Effector CD4-positive, alpha-beta T cell (primary cell): ENCODE results near the gene ORC6.

Experiments
- DNase-seq: peaks from one replicate; pipeline ENCODE4 v3.0.0-alpha.2; 2020

ORC6 gene

DNA sequence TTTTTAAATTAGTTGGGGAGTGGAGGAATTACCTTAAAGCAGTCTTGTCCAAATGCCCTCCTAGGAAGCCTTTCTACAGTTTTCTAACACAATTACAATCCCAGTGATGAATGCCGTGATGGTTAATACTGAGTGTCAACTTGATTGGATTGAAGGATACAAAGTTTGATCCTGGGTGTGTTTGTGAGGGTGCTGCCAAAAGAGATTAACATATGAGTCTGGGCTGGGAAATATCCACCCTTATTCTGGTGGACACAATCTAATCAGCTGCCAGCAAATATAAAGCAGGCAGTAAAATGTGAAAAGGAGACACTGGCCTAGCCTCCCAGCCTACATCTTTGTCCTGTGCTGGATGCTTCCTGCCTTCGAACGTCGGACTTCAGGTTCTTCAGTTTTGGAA, 12.2 kb downstream of the ORC6 start:
- no peak for DNase-seq

DNA sequence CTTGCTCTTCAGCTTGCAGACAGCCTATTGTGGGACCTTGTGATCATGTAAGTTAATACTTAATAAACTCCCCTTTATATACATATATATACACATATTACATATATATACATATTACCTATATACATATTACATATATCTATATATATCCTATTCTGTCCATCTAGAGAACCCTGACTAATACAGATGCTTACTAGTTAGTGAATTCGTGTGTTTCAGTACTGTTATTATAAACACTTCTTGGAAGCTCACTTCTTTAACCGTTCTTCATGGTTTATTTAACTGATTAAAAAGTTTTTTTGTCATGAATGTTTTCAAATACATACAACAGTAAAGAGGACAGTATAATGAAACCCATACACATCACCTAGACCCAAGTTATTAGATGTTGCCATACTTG, 12.6 kb downstream of the ORC6 start:
- DNase-seq = no peak

DNA sequence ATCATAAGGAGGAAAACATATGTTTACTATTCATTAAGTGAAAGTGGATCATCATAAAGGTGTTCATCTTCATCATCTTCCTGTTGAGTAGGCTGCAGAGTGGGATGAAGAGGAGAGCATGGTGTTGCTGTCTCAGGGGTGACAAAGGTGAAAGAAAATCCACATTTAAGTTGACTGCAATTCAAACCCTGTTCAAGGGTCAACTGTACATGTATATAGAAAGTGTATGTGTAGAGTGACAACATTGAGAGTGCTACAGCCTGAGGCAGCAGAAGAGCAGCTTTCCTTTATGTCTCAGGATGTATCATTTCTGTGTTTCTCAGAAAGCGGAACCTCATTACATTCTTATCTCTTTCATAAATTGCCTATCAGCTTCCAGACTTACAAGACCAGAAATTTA, 17.2 kb downstream of the ORC6 start:
- DNase-seq = no peak

DNA sequence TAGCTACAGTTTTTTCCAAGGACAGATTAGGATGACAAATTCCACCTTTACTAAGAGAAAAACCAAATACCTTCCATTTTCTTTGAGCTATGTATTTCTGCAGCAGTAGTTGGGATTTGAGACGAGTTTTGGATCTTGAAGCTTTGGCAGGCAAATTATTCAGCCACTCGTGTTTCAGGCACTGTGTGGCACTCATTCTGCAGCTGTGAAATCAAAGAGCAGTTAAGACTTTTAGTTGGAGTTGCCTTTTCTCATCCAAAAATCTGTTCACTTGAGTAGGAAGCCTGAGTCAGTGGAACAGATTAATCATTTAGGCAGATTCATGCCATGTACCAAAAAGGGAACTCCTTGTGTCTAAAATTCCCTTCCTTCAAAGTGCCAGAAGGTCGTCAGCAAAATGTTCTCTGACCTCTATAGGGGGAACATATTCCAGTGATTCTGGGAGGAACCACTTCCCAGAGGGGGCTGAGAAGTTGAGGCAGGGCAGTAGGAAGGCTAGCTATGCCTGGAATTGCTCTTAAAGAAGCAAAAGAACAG, 20.1 kb downstream of the ORC6 start:
- DNase-seq = no peak

DNA sequence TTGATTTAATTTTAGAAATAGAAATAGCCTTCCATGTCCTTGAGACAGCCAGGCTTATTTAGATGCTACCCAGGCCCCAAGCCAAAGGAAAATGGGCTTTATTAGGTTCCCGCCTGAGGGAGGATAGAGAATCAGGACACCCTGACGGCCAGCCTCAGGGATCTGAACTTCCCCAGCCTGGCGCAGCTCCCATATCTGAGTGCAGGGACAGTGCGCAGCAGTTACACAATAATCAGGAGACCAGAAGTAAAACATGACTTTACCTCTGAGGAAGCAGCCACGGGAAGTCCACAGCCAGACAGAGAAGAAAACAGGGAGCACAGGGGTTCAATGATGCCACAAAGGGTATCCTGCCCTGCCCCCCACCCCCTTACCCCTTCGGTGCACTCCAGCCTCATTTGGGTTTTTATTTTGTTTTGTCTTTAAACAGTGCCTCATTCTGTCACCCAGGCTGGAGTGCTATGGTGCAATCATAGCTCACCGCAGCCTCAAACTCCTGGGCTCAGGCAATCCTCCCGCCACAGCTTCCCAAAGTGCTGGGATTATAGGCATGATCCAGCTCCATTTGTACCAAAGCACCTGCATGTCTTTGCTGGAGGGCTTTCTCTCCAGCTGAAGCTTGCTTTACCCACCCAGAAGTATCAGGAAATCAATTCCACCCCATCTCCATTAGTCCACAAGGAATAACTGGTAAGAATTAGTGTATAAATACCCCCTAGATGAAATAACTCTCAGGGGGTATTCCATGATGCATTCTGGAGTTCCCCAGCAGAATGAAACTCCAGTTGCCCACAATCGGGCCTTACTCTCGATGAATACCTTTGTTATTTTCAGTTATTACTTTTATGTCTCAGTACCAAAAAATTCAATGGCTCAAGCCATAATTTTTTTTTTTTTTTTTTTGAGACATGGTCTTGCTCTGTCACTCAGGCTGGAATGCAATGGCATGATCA, 21.9 kb downstream of the ORC6 start:
- DNase-seq = no peak

DNA sequence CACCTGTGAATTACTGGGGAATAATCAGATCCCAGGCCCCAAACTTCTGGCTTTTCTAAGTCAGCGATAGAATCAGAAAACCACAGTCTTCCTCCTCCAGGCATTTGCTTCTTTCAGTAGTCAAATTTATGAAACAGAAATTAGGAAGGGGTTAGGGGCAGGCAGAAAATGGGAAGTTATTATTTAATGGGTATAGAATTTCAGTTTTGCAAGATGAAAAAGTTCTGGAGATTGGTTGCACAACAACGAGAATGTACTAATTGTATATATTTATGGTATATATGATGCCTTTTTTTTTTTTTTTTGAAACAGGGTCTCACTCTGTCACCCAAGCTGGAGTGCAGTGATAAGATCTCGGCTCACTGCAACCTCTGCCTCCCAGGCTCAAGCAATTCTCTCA, 23.5 kb downstream of the ORC6 start:
- no peak for DNase-seq

DNA sequence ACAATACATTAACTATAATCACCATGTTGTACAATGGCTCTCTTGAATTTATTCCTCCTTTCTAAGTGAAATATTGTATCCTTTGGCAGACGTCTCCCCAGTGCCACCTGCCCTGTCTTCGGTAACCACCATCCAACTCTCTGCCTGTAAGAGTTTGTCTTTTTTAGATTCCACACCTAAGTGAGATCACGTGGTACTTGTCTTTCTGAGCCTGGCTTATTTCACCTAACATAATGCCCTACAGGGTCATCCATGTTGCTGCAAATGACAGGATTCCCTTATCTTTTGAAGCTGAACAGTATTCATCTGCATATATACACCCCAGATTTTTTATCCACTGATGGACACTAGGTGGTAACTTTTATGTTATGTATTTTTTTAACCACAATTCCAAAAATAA, 24.2 kb downstream of the ORC6 start:
- no peak for DNase-seq

DNA sequence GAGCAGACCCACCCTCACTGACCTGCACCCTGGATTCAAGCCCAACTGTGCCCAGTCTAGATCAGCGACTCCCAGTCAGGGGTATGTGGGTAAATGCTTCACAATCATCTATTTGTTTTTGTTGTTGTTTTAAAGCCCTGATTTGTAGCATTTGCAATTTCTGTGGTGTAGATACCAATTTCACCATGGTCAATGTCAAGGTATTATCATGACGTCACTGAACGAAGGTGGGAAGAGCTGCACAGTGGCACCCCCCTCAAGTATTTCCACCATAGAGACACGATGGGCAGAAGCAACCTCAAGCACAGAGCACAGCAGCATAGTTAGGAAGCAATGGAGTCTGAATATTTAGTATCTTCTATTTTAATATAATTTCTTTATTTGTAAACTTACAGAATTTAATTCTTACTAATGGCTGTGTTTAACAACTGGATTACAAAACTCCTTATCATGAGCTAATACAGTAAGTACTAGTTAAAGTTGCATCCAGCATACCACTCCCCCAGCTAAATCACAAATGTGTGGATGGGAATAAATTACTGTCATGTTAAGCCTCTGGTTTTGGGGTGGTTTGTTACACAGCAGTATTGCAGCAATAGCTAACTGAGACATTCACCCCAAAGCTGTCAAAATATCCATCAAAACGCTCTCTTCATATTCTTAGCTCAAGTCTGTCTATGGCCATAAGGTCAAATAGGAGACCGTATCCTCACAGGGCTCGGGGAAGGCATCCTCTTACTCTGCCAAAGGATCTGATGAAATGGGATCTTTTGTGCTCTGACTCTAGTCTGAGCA, 25.5 kb downstream of the ORC6 start:
- no peak for DNase-seq

DNA sequence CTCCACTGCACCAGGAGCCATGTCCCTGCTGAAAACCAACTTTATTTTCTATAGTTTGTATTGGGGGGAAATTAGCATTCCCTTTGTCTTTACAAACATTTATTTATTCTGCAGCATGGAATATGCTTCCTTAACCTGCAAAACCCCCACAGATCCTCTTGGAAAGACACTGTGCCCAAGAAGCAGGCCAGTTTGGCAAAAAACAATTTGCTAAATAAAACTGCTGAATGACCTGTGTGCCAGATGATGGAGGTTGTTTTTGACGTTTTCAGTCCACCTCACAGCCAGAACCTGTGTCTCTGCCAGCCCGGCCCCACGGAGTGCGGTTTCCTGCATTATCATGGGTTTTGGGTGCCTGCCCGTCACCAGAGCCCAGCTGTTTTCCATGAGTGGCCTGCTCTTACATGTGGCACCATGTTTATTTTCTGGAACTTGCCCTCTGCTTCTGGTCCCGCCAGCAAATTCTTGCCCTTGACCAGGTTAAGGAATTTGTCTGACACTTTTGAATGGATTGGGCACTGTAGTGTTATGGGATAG, 26.4 kb downstream of the ORC6 start:
- DNase-seq = no peak

DNA sequence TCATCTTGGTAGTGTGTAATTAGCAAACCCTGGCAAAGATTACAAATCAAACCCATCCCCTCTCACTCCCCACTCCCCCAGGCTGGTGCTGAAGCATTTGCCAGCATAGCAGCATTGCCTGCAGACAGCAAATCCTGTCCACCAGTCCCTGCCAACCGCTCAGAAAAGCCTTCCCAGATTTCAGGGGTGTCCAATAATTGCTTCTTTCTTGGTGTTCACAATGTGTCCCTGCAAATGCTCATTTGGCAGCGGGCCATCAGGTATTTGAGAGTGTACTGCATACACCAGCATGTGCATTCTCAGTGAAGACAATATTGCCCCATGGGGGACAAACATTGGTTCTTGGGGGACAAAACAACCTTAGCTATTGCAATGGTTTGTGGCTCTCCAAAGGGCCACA, 28.2 kb downstream of the ORC6 start:
- DNase-seq = no peak

DNA sequence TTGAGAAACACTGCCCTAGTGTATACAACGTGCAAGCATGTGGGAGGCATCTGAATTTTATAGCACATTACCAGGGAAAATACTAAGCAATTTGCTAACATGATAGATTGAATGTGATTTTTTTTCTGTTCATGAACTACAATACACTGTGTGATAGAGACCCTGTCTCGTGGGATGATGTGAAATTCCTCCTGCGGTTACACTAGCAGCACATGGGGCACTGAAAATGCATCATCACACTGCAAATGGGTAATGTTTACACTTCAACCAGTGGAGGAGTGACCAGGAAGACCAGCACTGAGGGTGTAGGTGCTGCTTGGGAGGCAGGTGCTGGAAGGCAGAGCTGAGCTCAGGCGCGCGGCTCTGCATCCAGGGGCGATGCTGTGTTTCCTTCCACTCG, 28.8 kb downstream of the ORC6 start:
- DNase-seq = no peak

DNA sequence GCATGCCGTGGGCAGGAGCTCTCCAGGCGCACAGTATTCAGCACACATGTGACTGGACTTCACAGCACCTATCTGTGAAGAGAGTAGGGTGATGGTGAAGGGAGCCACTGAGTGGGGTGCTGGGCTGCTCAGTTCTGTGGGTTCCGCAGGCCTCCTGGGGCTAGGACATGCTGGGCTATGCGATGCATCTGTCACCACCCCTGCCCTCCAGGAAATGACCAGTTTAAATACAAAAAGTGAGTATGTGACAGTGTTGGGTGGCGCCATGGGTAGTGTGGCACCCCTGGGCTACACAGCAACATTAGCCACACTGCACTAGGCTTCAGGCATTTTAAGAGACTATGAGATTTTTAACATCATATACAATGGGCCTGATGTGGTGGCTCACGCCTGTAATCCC, 30.1 kb downstream of the ORC6 start:
- DNase-seq = no peak

DNA sequence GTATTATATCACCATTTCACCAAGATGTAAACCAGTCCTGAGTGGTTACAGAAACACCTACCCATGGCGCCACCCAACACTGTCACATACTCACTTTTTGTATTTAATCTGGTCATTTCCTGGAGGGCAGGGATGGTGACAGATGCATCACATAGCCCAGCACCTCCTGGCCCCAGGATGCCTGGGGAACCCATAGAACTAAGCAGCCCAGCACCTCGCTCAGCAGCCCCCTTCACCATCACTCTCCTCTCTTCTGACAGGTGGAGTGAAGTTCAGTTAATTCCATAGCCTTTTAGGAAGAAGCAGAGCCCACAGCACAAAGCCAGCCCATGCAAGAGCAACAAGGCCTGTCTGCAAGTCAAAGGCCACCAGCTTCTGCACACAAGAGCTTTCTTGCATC, 31.2 kb downstream of the ORC6 start:
- DNase-seq = no peak

DNA sequence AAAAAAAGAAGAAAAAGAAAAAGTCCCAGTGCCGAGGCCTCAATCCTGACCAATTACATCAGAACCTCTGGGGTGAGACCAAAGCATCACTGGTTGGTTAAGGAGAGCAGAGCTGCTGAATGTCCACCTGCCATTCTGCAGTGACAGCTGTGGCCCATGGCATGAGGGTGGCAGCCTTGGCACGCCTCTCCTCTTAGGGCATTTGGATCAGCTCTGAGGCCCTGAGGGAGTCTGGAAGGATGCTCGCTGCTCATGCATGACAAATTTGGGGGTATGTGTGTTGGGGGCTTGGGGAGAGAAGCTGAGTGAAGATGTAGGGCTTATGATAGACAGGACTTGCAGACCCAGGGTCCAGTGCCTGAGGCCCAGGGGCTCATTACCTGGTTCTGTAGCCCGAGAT, 32.4 kb downstream of the ORC6 start:
- DNase-seq = no peak

DNA sequence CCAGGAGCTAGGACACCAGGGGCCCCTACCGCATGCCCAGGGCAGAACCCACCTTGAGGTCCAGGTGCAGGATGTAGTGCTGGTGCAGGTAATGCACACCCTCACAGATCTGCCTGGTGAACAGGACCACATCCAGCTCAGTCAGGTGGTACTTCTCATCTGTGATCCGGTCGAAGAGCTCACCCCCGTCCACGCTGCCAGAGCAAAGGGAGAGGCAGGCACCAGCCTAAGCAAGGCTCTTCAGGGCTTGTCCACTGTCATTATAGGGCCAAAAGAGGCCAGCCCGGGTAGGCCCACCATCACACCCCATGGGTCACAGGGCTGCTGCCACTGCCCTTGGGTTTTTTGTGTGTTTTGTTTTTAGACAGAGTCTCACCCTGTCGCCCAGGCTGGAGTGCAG, 37.7 kb downstream of the ORC6 start:
- DNase-seq = no peak

DNA sequence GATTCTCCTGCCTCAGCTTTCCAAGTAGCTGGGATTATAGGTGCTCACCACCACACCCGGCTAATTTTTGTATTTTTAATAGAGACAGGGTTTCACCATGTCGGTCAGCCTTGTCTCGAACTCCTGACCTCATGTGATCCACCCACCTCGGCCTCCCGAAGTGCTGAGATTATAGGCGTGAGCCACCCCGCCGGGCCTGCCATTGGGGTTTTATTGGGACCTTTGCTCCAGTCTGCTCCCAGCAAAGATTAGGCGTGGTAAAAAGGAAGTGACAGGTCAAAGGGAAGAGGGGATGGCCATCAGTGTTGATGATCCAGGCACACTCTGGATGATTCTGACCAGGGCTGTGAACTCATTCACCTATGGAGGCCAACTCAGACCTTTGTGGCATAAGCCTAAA, 38.2 kb downstream of the ORC6 start:
- DNase-seq = no peak

DNA sequence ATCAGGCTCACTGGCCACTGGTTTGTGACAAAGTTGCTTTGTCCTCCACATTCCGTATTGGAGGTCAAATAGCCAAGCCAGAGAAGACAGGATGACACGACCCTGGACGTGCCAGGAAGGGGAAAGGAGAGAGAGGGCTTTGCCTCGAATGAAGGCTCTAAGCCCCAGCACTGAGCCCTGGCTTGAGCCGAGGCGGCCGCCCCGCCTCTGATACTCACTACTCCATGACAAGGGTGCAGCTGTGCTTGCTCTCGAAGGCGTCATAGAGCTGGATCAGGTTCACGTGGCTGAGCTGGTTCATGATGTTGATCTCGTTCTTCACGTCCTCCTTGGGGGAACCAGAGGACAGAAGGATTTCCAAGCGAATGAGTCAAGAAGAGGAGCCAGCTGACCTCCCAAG, 39.3 kb downstream of the ORC6 start:
- no peak for DNase-seq

DNA sequence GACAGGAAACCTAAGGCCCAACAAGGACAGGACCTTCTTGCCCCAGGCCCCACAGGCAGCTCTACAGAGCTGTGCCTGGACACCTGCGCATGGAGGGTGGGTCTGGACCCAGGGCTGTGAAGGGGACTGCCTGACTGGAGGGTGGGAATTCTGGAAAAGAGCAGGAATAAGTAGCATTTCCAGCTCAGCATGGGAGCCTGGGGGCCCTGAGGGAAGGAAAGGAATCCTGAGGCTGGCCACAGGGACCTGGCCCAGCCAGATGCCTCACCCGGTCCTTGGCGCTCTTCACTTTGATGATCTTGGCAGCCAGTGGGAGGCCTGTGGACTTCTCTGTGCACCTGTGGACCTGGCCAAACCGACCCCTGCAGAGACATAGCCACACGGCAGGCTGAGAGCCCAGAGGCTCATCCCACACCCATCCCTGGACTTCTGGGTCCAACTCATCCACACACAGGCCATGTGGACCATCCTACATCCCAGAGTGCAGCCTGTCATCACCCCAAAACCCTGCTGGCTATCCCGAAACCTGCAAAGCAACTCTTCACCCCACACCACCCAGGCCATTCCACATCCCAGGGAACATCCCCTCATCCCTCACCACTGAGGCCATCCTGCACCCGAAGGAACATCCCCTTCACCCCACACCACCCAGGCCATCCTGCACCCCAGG, 40.0 kb downstream of the ORC6 start:
- DNase-seq = no peak

DNA sequence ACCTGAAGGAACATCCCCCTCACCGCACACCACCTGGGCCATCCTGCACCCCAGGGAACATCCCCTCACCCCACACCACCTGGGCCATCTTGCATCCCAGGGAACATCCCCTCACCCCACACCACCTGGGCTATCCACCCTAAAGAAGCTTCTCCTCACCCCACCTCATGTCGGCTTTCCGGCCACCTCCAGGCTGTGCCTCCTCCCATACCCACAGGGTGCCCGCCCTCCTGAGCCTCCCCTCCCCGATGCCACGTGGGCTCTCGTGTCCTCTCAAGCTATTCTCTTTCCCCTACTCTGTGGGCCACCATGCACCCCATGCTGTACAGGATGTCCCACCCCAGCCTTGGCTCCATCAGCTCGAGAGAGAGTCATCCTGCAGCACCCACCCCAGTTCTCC, 40.7 kb downstream of the ORC6 start:
- no peak for DNase-seq

DNA sequence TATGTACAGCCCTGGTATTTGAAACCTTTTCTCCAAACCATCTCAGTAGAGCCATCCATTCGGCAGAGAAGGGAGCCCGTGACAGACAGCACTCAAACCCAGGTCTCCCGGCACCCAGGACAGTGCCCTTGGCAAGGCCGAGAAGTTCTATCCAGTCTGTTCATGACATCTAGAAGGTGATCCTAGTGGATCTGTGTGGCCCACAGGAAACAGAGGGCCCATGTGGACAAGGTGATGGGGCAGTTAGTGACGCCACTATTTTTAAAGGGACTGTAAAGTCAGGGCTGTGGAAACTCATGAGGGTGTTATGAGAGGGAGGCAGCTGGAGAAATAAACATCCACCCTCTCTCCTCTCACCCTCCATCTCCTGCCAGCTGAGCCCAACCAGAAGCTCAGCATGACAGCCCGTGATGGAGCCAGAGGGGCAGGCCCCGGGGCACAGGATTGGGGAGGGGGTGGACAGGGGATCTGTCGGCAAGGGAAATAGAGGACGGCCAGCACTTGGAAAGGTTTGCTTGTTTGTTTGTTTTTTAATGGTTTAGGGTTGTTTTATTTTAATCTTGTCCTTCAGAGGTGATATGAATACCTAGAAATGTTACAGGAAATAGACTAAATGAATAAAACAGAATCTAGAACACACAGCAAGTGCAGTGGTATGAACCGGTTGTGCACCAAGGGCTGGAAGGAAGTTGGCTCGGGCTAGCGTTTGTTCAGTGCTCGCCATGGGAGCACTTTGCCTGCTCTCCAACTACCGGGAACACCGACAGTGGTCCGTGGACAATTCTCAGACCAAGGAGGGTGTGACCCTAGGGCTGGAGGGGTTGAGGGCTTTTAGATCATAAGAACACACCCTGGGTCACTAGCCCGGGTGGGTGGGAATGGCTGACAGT, 41.6 kb downstream of the ORC6 start:
- DNase-seq = no peak

DNA sequence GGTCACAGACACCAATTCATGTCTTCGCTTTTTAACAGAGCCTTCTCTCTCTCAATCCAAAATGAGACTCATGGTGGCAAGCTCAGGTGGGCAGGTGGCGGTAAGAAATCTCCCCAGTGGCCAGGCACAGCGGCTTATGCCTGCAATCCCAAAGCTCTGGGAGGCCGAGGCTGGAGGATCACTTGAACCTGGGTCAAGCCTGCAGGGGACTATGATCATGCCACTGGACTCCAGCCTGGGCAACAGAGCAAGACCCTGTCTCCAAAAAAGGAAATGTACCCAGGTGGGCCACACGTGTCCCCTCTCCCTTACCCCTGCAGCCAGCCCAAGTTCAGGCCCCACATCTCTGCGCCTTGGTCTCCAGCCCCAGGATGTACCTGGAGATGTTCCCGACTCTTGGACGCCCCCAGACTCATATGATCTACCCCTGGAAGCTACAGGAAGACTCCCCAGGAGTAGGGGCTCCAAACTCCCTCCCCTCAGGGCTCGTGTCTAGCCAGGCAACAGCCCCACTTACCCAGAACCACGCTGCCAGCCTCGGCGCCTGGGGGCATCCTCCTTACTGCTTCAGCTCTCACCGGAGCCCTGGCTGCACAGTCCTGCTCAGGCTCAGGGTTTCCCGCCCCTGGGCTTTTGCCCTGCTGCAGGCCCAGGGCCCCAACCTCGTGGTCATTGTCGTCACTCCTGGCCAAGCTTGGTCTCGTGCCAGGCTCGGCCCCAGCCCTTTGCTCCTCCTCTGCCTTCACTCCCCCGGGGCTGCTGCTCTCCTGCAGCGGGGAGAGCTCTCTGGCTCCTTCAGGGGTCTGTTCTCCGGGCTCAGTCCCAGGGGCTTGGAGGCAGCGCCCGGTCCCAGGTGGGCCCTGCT, 42.5 kb downstream of the ORC6 start:
- DNase-seq = no peak
